Measurements from ENCODE around the gene PEX14.
A peak's percentile ranks its signal among the peaks of the same experiment; 100 is the strongest.

The PEX14 gene

DNA sequence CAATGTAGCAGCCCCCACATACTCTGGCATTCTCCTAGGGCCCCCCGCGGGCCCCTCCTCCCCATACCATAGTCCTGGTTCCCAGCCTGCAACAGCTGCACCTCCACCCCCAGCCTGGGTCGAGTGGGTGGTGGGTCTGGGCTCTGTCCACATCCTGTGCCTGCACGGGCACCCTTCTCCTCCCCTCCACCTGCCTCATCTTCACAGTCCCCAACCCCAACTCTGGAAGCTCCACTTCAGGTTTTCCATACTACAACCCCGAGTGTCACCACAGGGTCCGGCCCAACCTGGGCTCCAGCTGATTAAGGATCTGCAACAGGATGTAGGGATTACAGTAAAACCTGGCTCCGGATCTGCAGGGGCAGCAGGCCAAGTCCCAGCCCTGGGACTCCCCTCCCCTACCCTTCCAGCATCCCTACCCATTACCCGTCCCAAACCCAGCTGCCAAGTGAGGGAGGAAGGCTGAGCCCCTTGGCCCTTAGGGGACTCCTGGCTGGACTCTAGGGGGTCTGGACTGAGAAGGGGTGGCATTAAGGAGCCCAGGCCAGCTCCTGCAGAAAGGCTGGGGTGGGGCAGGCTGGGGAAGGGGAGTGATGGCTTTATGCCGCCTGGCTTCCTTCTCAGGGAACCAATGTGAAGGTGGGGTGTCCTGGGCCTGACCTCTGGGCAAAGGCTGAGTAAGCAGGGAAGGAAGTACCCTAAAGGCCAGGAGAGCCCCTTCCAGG, 204.9 kb downstream of the PEX14 start:
- TF ChIP-seq, protein P1, sequence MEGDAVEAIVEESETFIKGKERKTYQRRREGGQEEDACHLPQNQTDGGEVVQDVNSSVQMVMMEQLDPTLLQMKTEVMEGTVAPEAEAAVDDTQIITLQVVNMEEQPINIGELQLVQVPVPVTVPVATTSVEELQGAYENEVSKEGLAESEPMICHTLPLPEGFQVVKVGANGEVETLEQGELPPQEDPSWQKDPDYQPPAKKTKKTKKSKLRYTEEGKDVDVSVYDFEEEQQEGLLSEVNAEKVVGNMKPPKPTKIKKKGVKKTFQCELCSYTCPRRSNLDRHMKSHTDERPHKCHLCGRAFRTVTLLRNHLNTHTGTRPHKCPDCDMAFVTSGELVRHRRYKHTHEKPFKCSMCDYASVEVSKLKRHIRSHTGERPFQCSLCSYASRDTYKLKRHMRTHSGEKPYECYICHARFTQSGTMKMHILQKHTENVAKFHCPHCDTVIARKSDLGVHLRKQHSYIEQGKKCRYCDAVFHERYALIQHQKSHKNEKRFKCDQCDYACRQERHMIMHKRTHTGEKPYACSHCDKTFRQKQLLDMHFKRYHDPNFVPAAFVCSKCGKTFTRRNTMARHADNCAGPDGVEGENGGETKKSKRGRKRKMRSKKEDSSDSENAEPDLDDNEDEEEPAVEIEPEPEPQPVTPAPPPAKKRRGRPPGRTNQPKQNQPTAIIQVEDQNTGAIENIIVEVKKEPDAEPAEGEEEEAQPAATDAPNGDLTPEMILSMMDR (IDR thresholded peaks at IDR 0.05; ENCODE audit: unreplicated experiment in 3 of 3) = no peak
- Mint-ChIP-seq H3K36me3 (ENCODE audit: low read depth) (no peaks in the 10 kb centered on the region), H3K9me3 (no peaks in the 10 kb centered on the region), H3K27ac (peak overlapping the region; percentile 73 to 90 (median 85)), H3K27me3 (ENCODE audit: low read depth) (peaks cover 42% of the 10 kb centered on the region), H3K4me1 (peaks cover 81% of the 10 kb centered on the region), H3K4me3 (peak overlapping the region; percentile 18 to 33 (median 21))
